Measurements from ENCODE around the gene PFAS. TPM values are rescaled to one million over a fixed set of nuclear protein-coding genes. Genes with fewer than 3 reads are reported as not detected.

The PFAS gene
- total and polyA plus RNA-seq, 2 experiments from 2014 or later: 13.6 to 18.8 TPM

- Histone ChIP-seq H3K4me3 (no peak overlapping the region), H3K79me2 (no peaks in the 10 kb centered on the region), H2AFZ (no peak overlapping the region), H3K4me1 (ENCODE audit: insufficient read depth) (peaks cover 12% of the 10 kb centered on the region), H3K9me3 (ENCODE audit: low read depth) (no peaks in the 10 kb centered on the region), H3K4me2 (no peak overlapping the region), H3K27ac (no peak overlapping the region), H4K20me1 (ENCODE audit: insufficient read depth, poor library complexity, severe bottlenecking) (no peaks in the 10 kb centered on the region), H3K27me3 (peaks cover 45% of the 10 kb centered on the region), H3K36me3 (replicated peaks; ENCODE audit: insufficient read depth, low read depth) (no peaks in the 10 kb centered on the region), H3K9me2 (replicated peaks; ENCODE audit: insufficient read depth) (no peaks in the 10 kb centered on the region)
- DNase-seq (ENCODE audit: low spot score): no peak
- 80% methylated on average over 13 of the region's 13 CpGs for WGBS (ENCODE audit: low lambda C conversion rate, missing lambda C conversion rate)
- TF ChIP-seq EZH2phosphoT487 (IDR thresholded peaks at IDR 0.05; ENCODE audit: low read depth, severe bottlenecking, unreplicated experiment): no peak
- no peak for TF ChIP-seq EZH2 (IDR thresholded peaks at IDR 0.05; ENCODE audit: borderline replicate concordance)
- TF ChIP-seq CTCF (IDR thresholded peaks at IDR 0.05; ENCODE audit: poor library complexity): no peak
Observed at GRCh38 chr17:8312251-8312650, 63.2 kb downstream of the PFAS start.

- no peak overlapping the region for H3K4me2 ChIP-seq
- H3K27me3 ChIP-seq: peaks cover 48% of the 10 kb centered on the region
- no peaks in the 10 kb centered on the region for H3K79me2 ChIP-seq
- no peak for TF ChIP-seq CTCF (IDR thresholded peaks at IDR 0.05; ENCODE audit: poor library complexity)
- no peak for TF ChIP-seq EZH2 (IDR thresholded peaks at IDR 0.05; ENCODE audit: borderline replicate concordance)
- no peak for TF ChIP-seq EZH2phosphoT487 (IDR thresholded peaks at IDR 0.05; ENCODE audit: low read depth, severe bottlenecking, unreplicated experiment)
- WGBS (ENCODE audit: low lambda C conversion rate, missing lambda C conversion rate): 78% methylated on average over 9 of the region's 16 CpGs
- no peaks in the 10 kb centered on the region for H3K9me3 ChIP-seq (ENCODE audit: low read depth)
- H3K4me1 ChIP-seq (ENCODE audit: insufficient read depth): peaks cover 12% of the 10 kb centered on the region
- H3K27ac ChIP-seq: no peak overlapping the region
- H4K20me1 ChIP-seq (ENCODE audit: insufficient read depth, poor library complexity, severe bottlenecking): no peaks in the 10 kb centered on the region
- H3K9me2 ChIP-seq (replicated peaks; ENCODE audit: insufficient read depth): no peaks in the 10 kb centered on the region
- DNase-seq (ENCODE audit: low spot score): no peak
- no peak overlapping the region for H3K4me3 ChIP-seq
- H2AFZ ChIP-seq: no peak overlapping the region
- H3K36me3 ChIP-seq (replicated peaks; ENCODE audit: insufficient read depth, low read depth): no peaks in the 10 kb centered on the region
Observed at GRCh38 chr17:8312726-8313600, 63.9 kb downstream of the PFAS start.

DNA sequence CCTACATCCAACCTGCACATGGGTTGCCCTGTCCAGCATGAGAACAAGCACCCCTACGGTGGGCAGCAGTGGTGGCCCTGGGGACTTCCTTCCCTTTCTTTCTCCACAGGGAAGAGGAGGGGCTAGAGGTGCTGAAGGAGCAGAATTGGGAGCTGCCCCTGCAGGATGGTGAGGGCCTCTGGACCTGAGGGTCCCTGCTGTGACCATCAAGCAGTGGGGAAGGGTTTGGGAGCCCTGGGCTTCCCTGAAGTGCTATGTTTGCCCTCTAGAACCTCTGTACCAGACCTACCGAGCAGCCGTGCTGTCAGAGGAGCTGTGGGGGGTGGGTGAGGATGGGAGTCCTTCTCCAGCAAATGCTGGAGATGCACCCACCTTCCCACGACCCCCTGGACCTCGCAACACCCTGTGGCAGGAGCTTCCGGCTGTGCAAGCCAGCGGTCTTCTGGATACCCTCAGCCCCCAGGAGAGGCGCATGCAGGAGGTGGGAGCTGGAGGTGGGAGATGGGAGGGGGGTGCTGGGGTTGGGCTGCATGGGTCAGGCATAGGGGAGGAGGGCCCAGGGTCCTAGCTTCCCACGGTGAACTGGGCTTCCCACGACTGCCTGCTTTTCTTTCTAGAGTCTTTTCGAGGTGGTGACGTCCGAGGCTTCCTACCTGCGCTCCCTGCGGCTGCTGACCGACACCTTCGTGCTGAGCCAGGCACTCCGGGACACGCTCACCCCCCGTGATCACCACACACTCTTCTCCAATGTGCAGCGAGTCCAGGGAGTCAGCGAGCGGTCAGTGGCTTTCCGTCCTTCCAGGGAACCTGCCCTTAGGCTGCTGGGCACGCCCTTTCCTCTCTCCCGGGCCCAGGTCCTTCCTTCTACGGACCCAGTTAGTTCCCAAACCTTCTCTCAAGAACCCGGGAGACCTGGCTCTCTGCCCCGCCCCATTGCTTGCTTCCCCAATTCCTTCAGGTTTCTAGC lies 66.0 kb downstream of the PFAS start:
- WGBS (ENCODE audit: low lambda C conversion rate, missing lambda C conversion rate): 8% methylated on average over 28 of the region's 29 CpGs
- no peak overlapping the region for H3K4me3 ChIP-seq
- peaks cover 48% of the 10 kb centered on the region for H3K27me3 ChIP-seq
- H4K20me1 ChIP-seq (ENCODE audit: insufficient read depth, poor library complexity, severe bottlenecking): no peaks in the 10 kb centered on the region
- H3K27ac ChIP-seq: no peak overlapping the region
- H3K4me2 ChIP-seq: peak overlapping the region; percentile 72
- no peaks in the 10 kb centered on the region for H3K36me3 ChIP-seq (replicated peaks; ENCODE audit: insufficient read depth, low read depth)
- peaks cover 12% of the 10 kb centered on the region for H3K4me1 ChIP-seq (ENCODE audit: insufficient read depth)
- H3K9me3 ChIP-seq (ENCODE audit: low read depth): no peaks in the 10 kb centered on the region
- no peaks in the 10 kb centered on the region for H3K9me2 ChIP-seq (replicated peaks; ENCODE audit: insufficient read depth)
- TF ChIP-seq EZH2 (IDR thresholded peaks at IDR 0.05; ENCODE audit: borderline replicate concordance) (no peak), CTCF (IDR thresholded peaks at IDR 0.05; ENCODE audit: poor library complexity) (no peak), EZH2phosphoT487 (IDR thresholded peaks at IDR 0.05; ENCODE audit: low read depth, severe bottlenecking, unreplicated experiment) (no peak)
- no peaks in the 10 kb centered on the region for H3K79me2 ChIP-seq
- no peak overlapping the region for H2AFZ ChIP-seq
- peak; percentile 53 for DNase-seq (ENCODE audit: low spot score)
